ENCODE data around the gene H6PD.

Gene H6PD

GRCh38 chr1:9243066-9243739 lies 8.6 kb downstream of the H6PD start:
- DNase-seq = no peak

GRCh38 chr1:9244501-9245229 lies 10.1 kb downstream of the H6PD start:
- no peak for DNase-seq

DNA sequence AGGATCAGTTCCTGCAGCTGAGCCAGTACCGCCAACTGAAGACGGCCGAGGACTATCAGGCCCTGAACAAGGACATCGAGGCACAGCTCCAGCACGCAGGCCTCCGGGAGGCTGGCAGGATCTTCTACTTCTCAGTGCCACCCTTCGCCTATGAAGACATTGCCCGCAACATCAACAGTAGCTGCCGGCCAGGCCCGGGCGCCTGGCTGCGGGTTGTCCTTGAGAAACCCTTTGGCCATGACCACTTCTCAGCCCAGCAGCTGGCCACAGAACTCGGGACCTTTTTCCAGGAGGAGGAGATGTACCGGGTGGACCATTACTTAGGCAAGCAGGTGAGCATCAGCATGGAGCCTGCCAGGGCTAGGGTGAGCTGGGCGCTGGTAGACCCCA lies 10.7 kb downstream of the H6PD start:
- no peak for DNase-seq

GRCh38 chr1:9245661-9246060 lies 11.1 kb downstream of the H6PD start:
- DNase-seq = no peak

- no peak for DNase-seq
Measured at GRCh38 chr1:9246215-9246614, 11.6 kb downstream of the H6PD start.

DNA sequence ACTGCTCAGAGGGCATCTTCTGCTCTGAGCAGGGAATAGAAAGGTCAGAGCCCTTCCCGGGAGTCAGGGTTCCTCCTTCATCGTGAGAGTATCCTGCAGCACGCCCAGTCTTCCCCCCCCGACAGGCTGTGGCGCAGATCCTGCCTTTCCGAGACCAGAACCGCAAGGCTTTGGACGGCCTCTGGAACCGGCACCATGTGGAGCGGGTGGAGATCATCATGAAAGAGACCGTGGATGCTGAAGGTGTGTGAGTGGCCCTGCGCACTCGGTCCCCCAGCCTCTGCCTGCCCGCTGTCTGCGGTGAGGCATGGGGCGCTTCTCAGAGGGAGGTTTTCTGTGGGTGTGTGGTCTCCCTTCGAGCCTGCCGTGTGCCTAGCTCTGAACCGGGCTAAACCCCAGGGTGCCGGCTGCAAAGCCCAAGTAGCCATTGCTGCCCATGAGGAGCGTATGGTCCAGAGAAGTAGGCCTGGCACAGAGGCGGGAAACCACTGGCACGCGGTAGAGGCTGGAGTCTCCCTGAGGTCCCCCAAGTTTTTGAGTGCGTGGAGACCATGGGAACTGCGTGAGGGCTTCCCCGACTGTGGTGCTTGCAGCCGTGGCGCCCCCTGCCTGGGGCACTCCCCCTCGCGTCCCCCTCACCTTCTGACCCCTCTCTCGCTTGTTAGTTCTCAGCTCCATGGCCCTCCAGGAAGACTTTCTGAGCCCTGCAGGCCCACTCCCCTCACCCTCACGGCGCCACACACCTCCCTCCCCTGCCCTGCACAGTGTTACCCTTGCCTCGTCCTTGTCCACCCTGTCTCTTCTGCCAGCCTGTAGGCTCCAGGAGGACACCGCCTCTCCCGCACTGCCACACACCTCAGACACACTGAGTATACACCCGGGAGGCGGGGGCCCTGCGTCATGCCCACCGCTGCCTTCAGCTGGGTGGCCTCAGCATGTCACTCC lies 12.5 kb downstream of the H6PD start:
- no peak for DNase-seq

GRCh38 chr1:9247894-9248293 lies 13.3 kb downstream of the H6PD start:
- no peak for DNase-seq

DNA sequence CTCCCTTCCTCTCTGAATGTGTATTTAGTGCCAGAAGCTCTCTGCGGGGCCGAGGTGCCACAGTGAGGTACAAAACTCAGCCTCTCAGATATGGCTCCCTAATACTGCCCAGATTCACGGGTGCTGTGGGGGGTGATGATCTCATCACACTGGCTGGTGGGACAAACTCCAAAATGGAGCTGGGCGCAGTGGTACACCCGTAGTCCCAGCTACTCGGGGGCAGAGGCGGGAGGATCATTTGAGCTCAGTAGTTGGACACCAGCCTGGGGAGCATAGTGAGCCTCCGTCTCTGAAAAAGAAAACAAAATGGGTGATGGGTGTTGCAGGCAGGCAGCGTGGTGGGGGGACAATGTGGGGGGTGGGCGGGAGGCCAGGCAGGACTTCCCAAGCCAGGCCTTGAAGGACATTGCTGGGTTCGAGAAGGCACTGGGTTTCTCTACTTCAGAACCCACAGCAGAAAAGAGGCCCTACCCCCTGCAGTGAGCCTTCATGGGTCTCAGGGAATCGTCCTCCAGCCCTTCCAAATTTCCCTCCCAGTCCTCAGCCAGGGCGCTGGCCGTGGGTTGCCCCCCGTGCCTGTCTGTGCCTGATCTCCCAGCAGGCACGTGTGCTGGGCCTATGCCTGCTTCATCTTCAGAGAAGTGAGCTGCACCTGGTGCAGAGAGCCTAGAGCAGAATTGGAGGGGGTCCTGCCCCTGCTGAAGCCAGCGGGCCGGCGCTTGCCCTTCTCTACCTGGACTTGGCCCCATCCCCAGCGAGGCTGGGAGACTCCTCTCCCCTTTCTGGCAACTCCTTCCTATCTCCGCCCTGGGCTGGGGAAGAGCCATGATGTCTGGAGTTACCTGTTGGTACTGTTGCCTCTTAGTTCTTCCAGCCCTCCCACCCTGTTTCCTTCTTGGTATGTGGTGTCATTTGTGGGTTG lies 14.0 kb downstream of the H6PD start:
- DNase-seq = no peak

DNA sequence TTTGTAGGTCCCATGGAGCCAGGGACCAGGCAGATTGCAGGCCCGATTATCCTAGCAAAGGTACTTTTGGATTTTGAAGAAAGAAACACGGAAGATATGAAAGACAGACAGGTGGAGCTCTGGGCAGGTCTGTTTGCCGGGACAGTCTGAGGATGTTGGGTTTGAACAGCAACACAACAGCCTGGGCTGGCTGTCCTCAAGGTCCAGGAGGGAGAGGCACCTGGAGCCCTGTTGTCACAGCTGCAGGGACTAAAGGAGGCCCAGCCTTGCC lies 14.6 kb downstream of the H6PD start:
- no peak for DNase-seq

- no peak for DNase-seq
Measured at GRCh38 chr1:9249534-9250410, 15.2 kb downstream of the H6PD start.

GRCh38 chr1:9250411-9251381 lies 16.1 kb downstream of the H6PD start:
- no peak for DNase-seq

- no peak for DNase-seq
Measured at GRCh38 chr1:9251501-9251900, 16.9 kb downstream of the H6PD start.

DNA sequence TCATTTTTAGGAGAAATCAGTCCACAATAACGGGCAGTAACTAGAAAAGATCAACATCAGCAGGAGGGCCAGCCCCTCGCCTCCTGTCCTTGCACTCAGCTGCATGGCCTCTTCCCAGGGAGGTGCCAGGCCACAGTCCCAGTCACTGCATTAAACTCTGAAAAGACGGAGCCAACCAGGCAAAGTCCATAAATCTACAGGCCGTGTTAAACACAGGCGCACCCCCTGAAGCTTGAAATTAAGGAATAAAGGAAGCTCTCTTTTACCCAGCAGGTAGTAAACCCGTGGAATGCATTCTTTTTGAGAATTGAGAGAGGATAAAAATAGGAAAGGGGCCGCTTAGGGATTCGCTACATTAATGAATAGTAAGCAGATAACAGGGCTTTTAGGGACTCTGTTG lies 18.4 kb downstream of the H6PD start:
- DNase-seq = peak; percentile 5

- no peak for DNase-seq
Measured at GRCh38 chr1:9253453-9254105, 19.0 kb downstream of the H6PD start.

DNA sequence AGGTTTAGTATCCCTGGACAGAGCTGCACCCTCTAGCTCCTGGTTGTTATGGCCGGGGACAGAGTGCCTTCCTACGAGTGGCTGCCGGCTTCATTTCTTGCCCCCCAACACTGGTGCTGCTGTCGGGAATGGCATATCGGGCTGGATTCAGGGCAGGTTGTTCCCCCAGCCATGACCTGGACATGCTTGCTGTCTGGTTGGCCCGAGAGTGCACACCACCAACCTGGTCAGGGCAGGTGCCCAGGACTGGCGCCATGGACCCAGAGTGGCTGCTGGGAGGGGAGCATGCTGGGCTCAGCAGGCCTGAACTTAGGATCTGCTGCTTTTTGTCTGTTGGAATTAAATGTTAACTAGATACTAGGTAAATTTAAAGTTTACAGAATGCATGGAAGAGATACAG lies 21.8 kb downstream of the H6PD start:
- no peak for DNase-seq

DNA sequence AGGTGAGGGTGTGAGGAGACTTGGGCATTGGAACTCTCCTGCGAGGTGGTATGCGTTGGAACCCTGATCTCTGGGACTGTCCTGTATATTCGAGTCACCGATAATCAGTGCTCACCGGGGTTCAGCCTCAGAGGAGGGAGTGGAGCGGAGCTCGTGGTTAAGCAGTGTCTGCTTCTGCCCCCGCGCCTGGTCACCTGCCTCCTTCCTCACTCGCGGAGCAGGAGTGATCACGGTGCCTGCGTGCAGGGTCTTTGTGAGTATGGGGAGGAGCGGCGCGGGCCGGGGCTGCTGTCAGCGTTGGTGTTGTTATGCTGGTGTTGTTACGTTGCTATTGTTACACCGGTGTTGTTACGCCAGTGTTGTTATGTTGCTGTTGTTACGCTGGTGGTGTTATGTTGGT lies 23.3 kb downstream of the H6PD start:
- DNase-seq = no peak

DNA sequence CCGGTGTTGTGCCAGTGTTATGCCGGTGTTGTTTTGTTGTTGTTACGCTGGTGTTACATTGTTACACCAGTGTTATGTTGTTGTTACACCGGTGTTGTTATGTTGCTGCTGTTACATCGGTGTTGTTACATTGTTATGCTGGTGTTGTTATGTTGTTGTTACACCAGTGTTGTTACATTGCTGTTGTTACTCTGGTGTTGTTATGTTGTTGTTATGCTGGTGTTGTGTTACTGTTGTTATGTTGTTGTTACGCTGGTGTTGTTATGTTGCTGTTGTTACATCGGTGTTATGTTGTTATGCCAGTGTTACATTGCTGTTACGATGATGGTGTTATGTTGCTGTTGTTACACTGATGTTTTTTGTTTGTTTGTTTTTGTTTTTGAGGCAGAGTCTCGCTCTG lies 24.1 kb downstream of the H6PD start:
- no peak for DNase-seq

GRCh38 chr1:9260059-9260766 lies 25.6 kb downstream of the H6PD start:
- no peak for DNase-seq

- DNase-seq = no peak
Measured at GRCh38 chr1:9261496-9261895, 26.9 kb downstream of the H6PD start.

Measured in NCI-H2081 treated with DMSO at 0.1 percent for 48 hours (cell line).